BE2C (cell line): ENCODE results near the gene CD82.

Experiments used
- DNase-seq: peaks from one replicate; pipeline ENCODE4 v3.0.0-alpha.2; 2020
- H3K27me3 ChIP-seq: fragments of 250-450 bp; sonication (Bioruptor Pico); 2 replicates; pipeline ENCODE4 v1.5.1; 2020; ENCODE audit warnings: mild to moderate bottlenecking
- H3K36me3 ChIP-seq: fragments of 250-450 bp; sonication (Bioruptor Pico); 2 replicates; pipeline ENCODE4 v1.5.1; 2020; ENCODE audit warnings: mild to moderate bottlenecking
- H3K4me1 ChIP-seq: fragments of 250-450 bp; sonication (Bioruptor Pico); 2 replicates; pipeline ENCODE4 v1.5.1; 2020
- H3K4me3 ChIP-seq: 2 replicates; pipeline ENCODE4 v1.5.1; 2011; ENCODE audit warnings: low read depth, low read length
- H3K9me3 ChIP-seq: fragments of 250-450 bp; sonication (Bioruptor Pico); 2 replicates; pipeline ENCODE4 v1.5.1; 2020
- TF ChIP-seq, protein P1 (sequence below): IDR thresholded peaks from 2 replicates; pipeline ENCODE4 v1.5.1; 2012; ENCODE audit warnings: mild to moderate bottlenecking, low read depth, low read length

Gene CD82

DNA sequence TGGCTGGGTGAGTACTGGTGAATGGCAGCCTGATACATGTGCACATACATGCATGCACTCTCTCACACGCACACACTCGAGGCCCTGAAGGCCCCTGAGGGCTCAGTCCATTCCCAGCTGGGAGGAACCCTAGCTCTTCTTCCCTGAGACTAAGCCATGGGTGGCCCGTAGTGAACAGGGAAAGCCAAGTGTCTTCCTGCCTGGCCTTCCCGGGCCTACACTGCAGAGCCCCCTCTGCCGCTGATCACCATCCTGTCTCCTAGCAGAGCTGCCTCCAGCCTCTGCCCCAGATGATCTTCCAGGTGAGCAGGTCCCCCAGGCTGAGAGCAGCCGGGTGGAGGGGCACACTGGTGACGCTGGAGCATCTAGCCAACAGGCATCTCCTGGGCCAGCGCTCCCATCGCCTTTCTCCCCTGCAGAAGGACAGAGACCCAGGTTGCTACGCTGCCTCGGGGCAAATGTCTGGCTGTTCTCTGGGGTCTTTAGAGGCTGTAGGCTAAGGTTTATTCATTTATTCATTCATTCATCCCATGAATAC lies 57.3 kb downstream of the CD82 start:
- DNase-seq, result no peak
- TF ChIP-seq, protein P1, sequence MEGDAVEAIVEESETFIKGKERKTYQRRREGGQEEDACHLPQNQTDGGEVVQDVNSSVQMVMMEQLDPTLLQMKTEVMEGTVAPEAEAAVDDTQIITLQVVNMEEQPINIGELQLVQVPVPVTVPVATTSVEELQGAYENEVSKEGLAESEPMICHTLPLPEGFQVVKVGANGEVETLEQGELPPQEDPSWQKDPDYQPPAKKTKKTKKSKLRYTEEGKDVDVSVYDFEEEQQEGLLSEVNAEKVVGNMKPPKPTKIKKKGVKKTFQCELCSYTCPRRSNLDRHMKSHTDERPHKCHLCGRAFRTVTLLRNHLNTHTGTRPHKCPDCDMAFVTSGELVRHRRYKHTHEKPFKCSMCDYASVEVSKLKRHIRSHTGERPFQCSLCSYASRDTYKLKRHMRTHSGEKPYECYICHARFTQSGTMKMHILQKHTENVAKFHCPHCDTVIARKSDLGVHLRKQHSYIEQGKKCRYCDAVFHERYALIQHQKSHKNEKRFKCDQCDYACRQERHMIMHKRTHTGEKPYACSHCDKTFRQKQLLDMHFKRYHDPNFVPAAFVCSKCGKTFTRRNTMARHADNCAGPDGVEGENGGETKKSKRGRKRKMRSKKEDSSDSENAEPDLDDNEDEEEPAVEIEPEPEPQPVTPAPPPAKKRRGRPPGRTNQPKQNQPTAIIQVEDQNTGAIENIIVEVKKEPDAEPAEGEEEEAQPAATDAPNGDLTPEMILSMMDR, result no peak
- Histone ChIP-seq H3K4me1 (0 out of 2 replicates have a peak, but pooled peaks cover 2% of the 10 kb centered on the region), H3K36me3 (no peaks in the 10 kb centered on the region), H3K4me3 (no peak overlapping the region), H3K27me3 (no peaks in the 10 kb centered on the region), H3K9me3 (no peaks in the 10 kb centered on the region)

DNA sequence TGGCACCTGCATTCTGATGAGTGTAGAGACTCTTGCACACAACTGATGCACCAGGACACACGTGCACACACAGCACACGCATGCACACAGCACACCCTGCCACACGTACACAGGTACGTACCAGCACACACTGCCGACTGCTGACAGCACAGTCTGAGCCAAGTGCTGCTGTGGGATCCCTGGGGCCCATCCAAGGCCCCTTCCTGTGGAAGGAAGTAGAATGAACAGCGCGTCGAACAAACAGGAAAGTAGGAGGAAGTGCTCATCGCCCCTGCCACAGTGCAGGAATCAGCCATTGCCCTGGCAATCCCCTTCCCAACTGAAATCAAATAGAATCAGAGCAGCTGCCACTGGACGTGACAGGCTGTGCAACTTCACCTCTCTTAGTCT lies 57.9 kb downstream of the CD82 start:
- Histone ChIP-seq H3K4me1 (0 out of 2 replicates have a peak, but pooled peaks cover 5% of the 10 kb centered on the region), H3K9me3 (no peaks in the 10 kb centered on the region), H3K4me3 (no peak overlapping the region), H3K36me3 (no peaks in the 10 kb centered on the region), H3K27me3 (no peaks in the 10 kb centered on the region)
- TF ChIP-seq, protein P1, result no peak
- DNase-seq, result no peak

DNA sequence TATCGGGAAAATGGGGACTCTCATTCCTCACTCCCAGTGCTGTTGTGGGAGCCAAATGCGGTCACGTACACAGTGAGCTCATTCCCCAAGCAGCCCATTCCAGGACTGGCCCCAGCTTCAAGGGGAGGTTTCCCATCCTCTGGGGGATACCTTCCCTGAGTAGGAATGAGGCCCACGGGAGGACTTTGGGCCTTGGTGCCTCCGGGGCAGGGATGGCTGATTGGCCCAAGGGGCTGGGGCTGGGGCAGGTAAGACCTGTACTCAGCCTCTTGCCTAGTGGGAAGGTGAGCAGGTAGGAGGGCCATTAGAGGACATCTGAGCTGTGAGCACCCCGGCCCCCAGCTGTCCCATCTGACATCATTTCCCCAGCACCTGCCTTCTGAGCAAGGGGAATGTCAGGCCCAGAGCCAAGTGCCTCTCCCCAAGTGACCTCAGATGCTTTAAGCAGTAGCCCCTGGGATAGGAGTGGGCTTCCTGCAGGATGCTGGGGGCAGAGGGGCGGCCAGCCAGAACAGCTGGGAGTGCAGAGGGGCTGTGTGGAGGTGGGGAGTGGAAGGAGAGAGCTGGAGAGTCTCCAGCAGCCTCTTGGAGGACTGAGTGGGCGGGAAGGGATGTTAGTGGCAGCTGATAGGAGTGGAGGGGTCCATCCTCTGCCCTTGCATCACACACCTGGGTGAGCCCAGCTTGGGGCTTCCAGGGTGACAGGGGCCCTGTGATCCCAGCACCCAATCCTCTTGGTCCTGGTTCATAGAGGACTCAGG lies 58.4 kb downstream of the CD82 start:
- Histone ChIP-seq H3K36me3 (no peaks in the 10 kb centered on the region), H3K4me3 (no peak overlapping the region), H3K9me3 (no peaks in the 10 kb centered on the region), H3K27me3 (no peaks in the 10 kb centered on the region), H3K4me1 (0 out of 2 replicates have a peak, but pooled peaks cover 5% of the 10 kb centered on the region)
- TF ChIP-seq, protein P1, result no peak
- no peak for DNase-seq

DNA sequence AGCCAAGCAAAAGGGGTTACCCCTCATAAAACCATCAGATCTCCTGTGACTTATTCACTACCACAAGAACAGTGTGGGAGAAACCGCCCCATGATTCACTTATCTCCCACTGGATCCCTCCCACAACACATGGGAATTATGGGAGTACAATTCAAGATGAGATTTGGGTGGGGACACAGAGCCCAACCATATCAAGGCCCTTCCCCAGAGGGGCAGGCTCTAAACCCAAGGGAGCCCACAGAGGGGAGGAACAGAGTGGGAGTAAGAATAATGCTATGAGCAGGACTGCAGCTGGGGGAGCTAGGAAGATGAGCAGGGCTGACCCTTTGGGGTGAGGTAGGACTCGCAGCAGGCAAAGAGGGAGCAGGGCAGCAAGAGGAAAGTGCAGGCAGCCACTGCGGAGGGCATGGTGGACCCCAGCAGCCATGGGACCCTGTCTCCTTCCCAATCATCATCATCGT lies 59.3 kb downstream of the CD82 start:
- H3K27me3 ChIP-seq, result no peaks in the 10 kb centered on the region
- H3K9me3 ChIP-seq, result no peaks in the 10 kb centered on the region
- H3K4me1 ChIP-seq, result 0 out of 2 replicates have a peak, but pooled peaks cover 5% of the 10 kb centered on the region
- H3K36me3 ChIP-seq, result no peaks in the 10 kb centered on the region
- TF ChIP-seq, protein P1, result no peak
- H3K4me3 ChIP-seq, result no peak overlapping the region
- no peak for DNase-seq

DNA sequence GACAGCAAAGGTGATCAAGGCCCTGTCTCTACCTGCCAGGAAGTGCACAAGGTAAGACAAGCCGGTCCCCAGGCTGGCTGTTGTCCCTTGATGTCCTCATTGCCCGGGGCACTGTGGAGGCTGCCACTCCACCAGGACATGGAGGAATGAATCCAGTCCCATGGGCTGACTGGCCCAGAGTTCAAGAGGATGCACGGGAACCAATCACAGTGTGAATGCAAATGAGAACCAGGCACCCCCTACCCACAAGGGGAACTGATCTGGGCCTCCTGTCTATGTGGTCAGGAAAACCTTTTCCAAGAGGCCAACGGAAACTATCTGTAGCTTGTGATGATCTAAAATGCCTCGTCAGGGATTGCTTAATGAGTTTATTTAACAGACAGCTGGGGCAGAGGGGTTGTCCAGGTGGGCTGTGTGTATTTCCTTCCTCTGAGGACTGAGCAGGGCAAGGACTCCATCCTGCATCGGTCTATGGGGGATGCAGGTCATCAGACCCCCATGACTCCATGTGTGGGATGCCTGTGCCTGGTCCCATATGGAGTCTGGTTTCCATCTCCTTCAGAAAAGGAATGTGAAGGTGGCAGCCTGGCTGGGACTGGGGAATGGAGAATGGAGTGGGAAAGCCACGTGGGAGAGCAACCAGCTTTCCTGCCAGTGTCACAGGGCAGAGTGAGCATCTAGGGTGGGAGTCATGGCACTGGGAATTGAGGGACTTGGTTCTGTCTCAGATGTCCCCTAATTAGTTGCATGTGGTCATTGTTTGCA lies 60.5 kb downstream of the CD82 start:
- no peaks in the 10 kb centered on the region for H3K9me3 ChIP-seq
- 0 out of 2 replicates have a peak, but pooled peaks cover 5% of the 10 kb centered on the region for H3K4me1 ChIP-seq
- DNase-seq, result no peak
- H3K27me3 ChIP-seq, result no peaks in the 10 kb centered on the region
- H3K36me3 ChIP-seq, result no peaks in the 10 kb centered on the region
- no peak overlapping the region for H3K4me3 ChIP-seq
- TF ChIP-seq, protein P1, result no peak
